Measurements from ENCODE around the gene SLA2.
"Not testable (repeated sequence)": the region's sequence is repeated elsewhere in the genome, so short reads cannot be mapped to it uniquely, and the experiment has no call there.

Gene SLA2

GRCh38 chr20:36645998-36646397 is at the start of gene SLA2:
SLA2 (minus strand) TSS chr20:36646196; CDS start chr20:36641335, 4,861 bp downstream.
- peak; percentile 68 to 73 for DNase-seq

DNA sequence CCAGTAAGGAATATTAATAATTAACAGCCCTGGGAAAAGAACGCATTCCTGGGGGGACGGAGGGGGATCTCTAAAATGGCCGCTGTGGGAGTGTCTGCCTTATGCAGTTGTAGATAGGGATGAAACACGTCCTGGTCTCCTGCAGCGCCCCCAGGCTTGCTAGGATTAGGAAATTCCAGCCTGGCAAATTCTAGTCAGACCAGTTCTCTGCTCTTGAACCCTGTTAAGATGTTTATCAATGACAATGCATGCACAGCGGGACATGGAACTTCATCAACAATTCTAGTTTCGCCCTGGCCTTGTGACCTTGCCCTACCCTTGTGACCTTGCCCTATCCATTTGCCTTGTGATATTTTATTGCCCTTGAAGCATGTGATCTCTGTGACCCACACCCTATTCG is 49.5 kb upstream of the SLA2 start:
- not testable (repeated sequence) for DNase-seq

- DNase-seq = no peak
Observed at GRCh38 chr20:36688630-36689029, 42.6 kb upstream of the SLA2 start.

DNA sequence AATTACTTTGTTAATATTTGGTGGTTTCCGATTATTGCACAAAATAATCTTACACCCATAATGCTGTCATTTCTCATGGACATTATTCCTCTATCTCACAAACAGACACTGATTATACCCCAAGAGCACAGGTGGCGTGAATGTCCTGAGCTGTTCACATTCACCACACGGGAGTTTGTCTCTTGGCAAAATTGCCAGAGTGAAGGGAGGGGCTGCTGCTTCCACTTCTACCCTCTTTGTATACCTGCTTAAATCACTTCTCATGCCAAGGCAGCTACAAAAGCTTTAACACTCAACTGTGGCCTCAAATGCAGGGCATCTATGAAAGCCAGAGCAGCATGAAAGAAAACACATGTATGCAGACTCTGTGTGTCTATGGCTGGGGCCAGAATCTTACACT is 41.9 kb upstream of the SLA2 start:
- DNase-seq = no peak

GRCh38 chr20:36686944-36687343 is 40.9 kb upstream of the SLA2 start:
- DNase-seq = no peak

GRCh38 chr20:36686504-36686903 is 40.5 kb upstream of the SLA2 start:
- DNase-seq = no peak

DNA sequence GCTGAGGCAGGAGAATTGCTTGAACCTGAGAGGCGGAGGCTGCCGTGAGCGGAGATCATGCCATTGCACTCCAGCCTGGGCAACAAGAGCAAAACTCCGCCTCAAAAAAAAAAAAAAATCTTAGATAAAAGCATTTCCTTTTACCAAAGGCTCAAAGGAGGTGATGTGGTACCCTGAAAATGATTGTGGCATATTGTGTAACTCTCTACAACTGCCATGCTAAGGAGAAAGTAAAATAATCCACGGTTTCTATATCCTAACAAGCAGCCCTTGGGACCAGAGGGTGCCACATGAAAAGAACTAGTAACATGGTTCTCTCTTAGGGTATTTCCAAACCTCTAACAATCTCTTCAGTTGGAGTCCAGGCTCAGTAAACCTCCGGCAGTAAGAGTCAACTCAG is 38.8 kb upstream of the SLA2 start:
- DNase-seq = no peak

DNA sequence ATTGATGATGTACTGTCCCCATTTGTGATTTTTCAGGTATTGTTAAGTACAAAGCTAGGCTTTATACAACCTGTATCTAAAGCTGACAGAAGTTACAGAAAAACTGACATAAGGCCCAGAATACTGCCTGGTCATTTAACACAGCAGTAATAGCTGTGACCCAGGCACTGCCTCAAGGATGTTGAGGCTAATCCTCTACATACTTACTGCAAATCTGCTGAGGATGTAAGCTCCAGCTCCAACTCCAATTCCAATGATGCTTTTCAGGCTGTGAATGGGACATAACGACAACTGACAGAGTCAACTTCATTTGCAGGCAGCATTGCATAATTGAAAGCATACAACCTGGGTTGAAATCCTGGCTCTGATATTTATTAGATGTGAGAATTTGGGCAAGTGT is 36.3 kb upstream of the SLA2 start:
- no peak for DNase-seq

GRCh38 chr20:36677422-36677771 is 31.4 kb upstream of the SLA2 start:
- no peak for DNase-seq

DNA sequence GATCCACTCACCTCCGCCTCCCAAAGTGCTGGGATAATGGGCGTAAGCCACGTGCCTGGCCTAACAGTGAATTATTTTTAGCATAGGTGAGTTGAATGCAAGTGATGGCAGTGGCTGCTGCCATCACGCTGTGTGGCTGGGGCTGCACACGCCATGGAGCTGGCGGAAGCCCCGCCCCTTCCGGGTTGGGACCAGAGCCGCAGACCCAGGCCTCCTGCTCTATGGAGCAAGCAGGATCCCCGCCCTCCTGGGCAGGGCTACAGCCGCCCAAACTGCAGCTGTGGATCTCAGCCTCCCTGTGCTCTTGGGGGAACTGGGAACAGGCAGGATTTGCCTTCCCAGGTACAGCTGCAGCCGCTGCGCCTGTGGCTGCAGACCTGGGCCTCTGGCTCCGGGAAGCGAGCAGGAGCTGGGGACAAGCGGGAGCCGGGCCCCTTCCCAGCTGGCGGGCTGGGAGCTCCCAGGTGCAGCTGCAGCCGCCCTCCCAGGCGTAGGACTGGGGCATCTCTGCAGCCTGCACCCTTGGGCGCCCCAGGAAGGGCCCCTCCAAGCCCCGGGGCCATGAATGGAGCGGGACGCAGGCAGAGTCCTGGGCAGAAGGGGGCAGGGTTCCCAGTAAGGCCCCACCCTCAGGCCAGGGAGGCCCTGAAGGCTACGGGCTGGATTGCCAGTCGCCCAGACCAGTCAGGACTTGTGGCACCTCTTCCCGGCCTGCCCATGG is 30.9 kb upstream of the SLA2 start:
- DNase-seq = no peak

- DNase-seq = not testable (repeated sequence)
Observed at GRCh38 chr20:36675545-36675944, 29.5 kb upstream of the SLA2 start.

DNA sequence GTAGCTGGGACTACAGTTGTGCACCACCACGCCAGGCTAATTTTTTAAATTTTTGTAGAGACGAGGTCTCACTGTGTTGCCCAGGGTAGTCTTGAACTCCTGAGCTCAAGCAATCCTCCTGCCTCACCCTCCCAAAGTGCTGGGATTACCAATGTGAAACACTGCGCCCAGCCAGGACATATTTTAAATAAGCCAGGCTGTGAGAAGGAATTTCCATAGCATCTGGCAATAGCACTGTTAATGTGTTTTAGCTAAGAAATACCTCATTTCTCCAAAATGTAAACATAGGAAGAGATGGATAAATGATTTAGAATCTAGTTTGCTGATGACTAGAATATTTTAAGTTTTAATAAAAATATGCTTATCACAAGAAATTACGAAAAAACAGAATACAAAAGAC is 27.0 kb upstream of the SLA2 start:
- no peak for DNase-seq

DNA sequence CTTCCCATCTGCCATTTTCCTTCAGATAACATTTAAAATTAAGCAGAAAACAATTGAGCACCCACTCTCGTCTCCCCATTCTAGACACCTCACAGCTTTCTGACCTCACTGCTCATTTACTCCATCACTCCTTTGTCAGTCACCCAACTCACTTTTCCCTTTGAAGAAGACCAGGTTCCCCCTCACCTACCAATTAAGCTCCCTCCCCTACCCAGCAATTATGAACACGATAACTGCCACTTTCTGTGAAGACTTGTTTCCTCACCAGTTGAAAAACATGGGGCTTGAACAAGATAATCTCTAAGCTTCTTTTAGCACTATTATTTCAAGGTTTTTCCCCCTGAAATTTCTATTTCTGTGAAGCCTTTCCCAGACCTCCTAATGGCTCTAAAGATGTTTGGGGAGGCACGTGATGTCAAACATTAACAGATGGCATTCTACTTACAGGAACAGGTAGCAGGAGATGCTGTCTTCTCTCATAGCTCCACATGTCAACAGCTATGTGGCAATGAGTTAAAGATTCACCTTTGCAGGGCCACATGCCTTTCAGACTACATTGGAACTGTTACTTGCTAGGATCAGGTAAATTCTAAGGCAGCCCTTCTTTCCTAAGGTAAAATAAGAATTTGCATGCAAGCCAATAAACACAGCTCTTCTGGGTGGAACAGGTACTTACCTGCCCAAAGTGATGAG is 24.8 kb upstream of the SLA2 start:
- no peak for DNase-seq

DNA sequence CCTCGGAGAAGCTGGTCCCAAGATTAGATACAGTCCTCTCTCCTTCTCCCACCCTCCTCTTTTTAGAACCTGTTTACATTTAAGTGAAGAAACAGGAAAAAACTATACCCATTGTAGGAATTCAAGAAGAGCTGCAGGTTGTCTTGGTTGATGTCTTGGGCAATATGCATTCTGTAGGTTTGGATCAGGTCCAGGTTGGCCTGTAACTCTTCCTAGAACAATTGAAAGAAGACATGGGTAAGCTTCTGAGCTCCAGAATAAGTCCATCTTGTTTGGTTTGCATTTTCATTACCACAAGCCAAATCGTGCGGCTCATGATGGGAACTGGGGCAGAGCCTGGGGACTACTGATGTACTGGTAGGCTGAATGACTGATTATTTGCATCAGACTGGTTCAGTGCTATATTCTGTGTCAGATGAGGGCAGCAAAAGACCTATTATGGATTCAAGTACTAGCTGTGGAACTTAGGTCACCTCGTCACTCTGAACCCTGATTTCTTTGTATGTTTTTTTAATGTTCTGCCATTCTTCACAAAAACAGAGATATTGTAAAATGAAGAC is 20.3 kb upstream of the SLA2 start:
- no peak for DNase-seq

DNA sequence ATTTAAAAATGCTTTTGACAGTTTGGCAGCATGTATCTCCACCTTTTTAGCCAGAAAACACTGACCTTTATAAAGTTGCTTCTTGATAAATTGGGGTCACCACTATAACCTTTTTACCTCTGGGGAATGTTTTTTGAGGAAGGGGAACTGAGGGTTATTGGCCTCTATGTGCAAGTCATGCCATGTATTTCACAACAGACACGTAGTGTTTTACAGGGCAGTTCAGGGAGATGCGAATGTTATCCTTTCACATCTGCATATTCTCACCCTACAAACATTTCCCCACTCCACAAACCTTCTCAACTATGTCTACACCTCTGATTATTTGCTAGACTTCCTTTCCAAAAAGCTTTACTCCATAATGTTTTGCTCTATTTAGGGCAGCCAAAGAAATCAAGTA is 17.0 kb upstream of the SLA2 start:
- no peak for DNase-seq

GRCh38 chr20:36658300-36658699 is 12.3 kb upstream of the SLA2 start:
- no peak for DNase-seq

GRCh38 chr20:36656733-36657132 is 10.7 kb upstream of the SLA2 start:
- no peak for DNase-seq

GRCh38 chr20:36655004-36655403 is 9.0 kb upstream of the SLA2 start:
- no peak for DNase-seq

GRCh38 chr20:36654506-36654905 is 8.5 kb upstream of the SLA2 start:
- DNase-seq = no peak

DNA sequence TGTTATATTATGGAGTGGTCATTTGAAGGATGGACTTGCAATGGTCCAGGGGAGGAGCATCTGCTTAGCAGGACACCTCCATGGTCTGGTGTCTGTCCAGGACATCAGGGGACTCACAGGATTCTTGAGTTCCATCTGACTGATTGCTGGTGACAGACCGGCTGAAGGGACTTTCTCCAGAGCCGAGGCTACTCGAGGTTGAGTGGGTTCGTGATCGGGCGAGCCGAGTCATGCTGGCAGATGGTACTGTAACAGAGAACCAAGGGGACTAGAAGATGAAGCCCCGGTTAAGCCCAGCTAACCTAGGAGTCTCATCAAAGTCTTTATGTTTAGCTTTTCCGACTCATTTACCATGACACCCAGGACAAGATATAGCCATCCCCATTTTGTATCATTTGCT is 7.5 kb upstream of the SLA2 start:
- DNase-seq = no peak

DNA sequence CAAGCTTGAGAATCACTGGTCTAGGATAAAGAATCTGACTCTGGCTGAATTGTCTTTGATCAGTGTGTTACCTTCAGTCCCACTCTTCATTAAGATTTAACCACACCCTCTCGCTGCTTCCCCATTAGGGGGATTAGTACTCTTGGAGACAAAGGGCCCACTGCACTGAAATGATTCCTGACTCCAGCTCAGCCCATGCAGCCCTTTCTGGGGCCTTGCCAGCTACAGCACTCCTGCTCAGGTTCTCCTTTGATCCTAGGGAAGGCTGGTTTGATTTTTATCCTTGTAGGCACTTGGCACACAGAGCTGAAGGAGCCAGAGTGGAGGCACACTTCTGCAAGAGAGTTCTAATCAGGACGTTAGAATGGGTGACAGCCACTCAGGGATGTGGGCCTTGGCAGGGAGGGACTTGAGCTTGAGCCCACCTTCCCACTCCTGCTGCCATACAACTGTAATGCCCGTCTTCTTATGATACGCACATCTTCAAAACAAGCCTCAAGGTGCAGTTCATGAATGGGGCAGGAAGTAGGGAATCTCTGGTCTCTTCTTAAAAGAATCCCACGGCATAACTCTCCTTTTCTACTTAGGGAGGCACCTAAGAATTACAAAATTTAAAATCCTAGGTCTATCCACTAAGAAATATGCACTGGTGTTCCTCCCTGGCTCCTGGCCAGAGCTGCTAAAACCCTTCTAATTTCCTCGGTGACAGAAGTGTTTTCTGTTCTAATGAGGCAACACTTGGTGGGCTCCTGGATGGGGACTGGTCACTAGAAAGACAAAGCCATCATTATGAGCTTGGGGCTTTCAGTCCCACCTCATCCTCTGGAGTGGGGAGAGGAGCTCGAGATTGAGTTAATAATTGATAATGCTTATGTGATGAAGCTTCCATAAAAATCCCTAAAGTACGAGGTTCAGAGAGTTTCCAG is 1.5 kb upstream of the SLA2 start:
- no peak for DNase-seq

GRCh38 chr20:36646678-36647077 is 682 bp upstream of the SLA2 start:
- DNase-seq = no peak

GRCh38 chr20:36645353-36645752 is 643 bp downstream of the SLA2 start:
- peak in 1 of 2 experiments; percentile 12 for DNase-seq

All from activated CD4-positive, alpha-beta T cell treated with anti-CD3 and anti-CD28 coated beads, Interleukin-2, amount 50 U/mL, for 48 hours (primary cell).